Inflammatory macrophage (primary cell): ENCODE data around the gene GAP43.

ENCODE experiments used
- DNase-seq, 2 donors: peaks; one replicate each; pipeline ENCODE4 v3.0.0-alpha.2; 2020 to 2022

The GAP43 gene

DNA sequence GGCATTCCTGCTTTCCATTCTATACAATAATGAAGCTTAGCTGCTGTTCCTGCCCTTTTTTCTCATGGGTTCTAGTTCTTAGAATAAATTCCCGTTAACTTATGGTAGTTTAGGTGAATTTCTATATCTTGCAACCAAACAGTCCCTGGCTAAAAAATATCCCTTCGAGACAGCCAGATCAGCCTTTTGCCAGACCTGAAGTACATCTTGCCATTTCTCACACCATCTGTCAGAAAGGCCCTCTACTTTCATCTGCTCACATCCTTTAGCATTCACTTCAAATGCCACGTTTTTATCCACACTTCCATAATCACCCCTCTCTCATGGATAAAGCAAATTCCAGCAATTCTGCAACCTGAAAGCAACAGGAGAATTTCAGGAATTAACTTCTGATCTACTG lies 145.4 kb downstream of the GAP43 start:
- DNase-seq, result no peak
